GM13976 (cell line): ENCODE results near the gene HDAC9.

ENCODE experiments used
- DNase-seq: peaks from one replicate; pipeline ENCODE4 v3.0.0; 2012; ENCODE audit warnings: low spot score
- in situ Hi-C: fragments of 300-500 bp; cut with MboI; formaldehyde crosslinking; loops from one replicate; pipeline ENCODE4 v1.12.0; 2022; ENCODE audit warnings: low sequenced_read_pairs, mixed read lengths, inconsistent platforms; ENCODE audit not compliant: unreplicated experiment
- TF ChIP-seq, protein P1 (sequence below): IDR thresholded peaks from 2 replicates; pipeline ENCODE4 v1.5.1; 2012; ENCODE audit warnings: borderline replicate concordance, mild to moderate bottlenecking; ENCODE audit not compliant: insufficient read depth; ENCODE audit errors: extremely low read depth, missing control alignments, control extremely low read depth

The HDAC9 gene

DNA sequence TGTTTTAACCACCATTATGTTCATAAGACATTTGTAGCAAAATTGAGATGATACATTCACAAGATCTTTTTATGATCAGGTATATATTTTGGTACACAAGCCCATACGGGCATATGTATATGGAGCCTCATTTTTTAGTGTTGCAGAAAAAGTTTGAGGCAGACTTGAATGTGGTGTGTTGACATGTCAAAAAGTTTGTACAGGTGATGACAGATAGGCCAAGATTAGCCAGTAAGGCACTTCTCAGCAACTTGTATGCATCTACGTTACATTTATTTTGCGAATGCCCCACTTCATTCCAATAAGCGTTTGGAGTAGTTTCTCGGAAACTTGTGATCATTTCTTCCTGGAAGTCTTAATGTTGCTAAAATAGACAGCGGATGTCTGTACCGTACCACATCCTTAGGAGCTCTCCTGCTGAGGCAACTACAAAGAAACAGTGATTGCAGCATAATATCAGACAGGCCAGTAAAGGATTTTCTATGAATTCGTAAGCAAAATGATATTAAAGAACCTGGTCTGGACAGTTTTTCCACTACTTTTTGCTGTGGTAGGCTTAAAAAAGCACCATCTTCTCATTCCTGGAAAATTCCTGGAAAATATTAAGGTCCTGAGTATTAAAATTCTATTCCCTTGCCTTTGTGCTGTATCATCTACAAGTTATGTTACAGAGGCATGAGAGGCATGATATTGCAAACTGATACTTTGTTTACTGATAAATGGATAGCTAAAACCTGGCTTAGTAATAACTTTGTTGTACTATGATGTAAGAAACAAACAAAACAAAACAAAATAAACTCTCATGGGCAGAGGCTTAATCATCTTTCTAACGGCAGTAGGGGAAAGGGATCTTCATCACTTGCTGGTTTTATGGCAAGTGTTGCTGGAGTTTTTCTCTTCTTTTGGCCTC is 153.6 kb downstream of the HDAC9 start:
- DNase-seq = no peak
- in situ Hi-C loops = no loop called here
- TF ChIP-seq, protein P1, sequence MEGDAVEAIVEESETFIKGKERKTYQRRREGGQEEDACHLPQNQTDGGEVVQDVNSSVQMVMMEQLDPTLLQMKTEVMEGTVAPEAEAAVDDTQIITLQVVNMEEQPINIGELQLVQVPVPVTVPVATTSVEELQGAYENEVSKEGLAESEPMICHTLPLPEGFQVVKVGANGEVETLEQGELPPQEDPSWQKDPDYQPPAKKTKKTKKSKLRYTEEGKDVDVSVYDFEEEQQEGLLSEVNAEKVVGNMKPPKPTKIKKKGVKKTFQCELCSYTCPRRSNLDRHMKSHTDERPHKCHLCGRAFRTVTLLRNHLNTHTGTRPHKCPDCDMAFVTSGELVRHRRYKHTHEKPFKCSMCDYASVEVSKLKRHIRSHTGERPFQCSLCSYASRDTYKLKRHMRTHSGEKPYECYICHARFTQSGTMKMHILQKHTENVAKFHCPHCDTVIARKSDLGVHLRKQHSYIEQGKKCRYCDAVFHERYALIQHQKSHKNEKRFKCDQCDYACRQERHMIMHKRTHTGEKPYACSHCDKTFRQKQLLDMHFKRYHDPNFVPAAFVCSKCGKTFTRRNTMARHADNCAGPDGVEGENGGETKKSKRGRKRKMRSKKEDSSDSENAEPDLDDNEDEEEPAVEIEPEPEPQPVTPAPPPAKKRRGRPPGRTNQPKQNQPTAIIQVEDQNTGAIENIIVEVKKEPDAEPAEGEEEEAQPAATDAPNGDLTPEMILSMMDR = no peak

DNA sequence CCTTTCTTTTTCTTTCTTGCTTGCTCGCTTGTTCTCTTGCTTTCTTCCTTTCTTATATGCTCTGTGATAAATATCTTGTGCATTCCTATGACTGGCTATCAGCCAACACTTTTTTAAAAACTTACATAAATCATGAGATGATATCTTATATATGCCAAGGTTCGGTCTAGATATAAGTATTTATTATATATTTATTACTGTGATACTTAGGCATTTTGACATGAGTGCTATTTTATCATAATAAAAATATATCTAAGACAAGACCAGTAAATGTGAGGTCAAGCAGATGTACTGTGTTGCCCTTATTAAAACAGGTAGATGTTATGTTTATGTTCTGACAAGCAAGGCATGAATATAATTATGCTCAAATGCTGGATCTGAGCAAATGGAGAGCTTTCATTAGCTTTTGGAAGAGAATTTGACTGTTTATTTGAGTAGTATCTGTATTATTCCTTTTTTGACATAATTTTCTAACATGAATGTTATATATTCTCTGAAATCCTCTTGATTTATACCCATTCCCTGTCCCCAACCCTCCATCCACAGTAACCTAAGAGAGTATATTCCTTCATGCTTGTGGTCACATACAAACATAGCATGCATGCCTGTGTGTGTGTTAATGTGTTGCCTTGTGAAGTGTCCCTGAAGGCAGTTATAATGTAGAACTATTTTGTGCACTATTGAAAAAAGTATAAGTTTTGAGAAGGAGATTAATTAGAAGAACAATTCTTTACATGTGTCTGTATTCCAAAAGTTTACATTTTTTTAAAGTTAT is 158.0 kb downstream of the HDAC9 start:
- in situ Hi-C loops = no loop called here
- TF ChIP-seq, protein P1 = no peak
- no peak for DNase-seq

DNA sequence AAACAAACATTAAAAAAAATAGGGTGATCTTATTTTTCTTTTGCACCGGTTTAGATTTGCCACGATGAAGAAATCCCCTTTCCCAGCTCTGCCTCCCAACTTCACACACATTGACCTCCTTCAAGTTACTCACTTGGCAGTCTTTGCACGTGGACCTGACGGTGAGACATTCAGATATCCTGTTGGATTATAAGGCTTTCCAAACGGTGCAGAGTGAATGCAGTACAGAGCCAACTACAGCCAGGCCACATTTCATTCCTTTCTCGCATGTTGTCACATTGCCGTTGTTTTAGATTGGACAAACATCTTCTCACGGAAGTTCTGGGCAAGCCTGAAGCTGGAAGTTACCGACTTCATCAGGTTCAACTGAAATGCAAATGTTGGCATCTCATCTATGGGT is 159.2 kb downstream of the HDAC9 start:
- DNase-seq = no peak
- TF ChIP-seq, protein P1 = no peak
- in situ Hi-C loops = no loop called here

DNA sequence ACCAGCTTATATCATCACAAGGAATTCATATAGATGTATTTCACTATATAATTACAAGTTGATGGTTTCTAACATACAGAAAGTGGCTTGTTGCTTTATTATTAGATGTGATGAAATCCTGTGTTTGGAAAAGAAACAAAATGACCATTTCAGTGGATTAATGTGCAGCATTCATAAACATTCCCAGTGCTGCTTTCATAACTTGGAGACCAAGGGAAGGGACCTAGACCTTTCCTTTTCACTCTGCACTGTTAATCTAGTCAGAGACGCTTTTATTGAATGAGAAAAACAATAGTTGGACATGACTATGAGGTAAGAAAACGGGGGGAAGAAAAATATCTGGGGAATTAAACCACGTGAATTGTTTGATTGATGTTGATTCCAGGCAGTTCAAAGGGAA is 160.0 kb downstream of the HDAC9 start:
- DNase-seq = no peak
- in situ Hi-C loops = no loop called here
- TF ChIP-seq, protein P1 = no peak

DNA sequence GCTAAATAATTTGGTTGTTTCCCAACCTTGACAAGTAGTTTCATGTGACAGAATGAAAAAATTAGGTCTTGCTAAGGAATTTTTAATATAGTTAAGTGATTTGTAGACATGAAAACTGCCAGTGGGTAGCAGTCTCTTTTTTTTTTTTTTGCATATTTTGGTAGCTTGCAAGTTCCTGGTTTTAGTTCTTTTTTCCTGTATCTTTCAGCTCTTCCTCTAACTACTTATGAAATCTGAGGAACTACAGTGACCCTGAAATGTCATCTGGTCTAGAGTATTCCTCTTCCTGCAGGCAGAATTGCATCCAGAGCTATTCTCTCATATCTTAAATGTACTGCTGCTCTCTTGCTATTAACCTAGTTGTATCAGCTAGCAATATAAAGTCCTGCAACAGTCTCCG is 160.4 kb downstream of the HDAC9 start:
- in situ Hi-C loops = no loop called here
- DNase-seq = no peak
- TF ChIP-seq, protein P1 = no peak

DNA sequence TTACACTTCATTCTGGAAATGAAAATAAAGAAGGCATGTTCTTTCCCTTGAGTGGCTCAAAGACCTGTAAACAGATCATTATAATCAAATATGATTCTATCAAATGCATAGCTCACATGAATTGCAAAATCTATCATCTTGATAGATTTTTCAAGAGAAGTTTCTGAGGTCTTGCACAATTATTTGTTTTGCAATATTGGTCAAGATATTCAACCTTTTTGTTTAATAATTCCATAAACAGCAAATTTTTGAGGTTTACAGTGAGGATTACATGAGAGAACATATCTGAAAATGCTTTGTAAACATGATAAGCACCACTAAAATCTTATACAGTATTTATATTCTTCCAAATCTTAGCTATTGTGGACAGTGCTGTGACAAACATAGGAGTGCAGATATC is 160.8 kb downstream of the HDAC9 start:
- DNase-seq = no peak
- in situ Hi-C loops = no loop called here
- TF ChIP-seq, protein P1 = no peak
